Measurements from ENCODE around the gene GAD1. TPM values are rescaled to one million over a fixed set of nuclear protein-coding genes. Genes with fewer than 3 reads are reported as not detected.

The GAD1 gene
- total and polyA plus RNA-seq, 2 donors = 1.0 to 4.2 TPM

DNA sequence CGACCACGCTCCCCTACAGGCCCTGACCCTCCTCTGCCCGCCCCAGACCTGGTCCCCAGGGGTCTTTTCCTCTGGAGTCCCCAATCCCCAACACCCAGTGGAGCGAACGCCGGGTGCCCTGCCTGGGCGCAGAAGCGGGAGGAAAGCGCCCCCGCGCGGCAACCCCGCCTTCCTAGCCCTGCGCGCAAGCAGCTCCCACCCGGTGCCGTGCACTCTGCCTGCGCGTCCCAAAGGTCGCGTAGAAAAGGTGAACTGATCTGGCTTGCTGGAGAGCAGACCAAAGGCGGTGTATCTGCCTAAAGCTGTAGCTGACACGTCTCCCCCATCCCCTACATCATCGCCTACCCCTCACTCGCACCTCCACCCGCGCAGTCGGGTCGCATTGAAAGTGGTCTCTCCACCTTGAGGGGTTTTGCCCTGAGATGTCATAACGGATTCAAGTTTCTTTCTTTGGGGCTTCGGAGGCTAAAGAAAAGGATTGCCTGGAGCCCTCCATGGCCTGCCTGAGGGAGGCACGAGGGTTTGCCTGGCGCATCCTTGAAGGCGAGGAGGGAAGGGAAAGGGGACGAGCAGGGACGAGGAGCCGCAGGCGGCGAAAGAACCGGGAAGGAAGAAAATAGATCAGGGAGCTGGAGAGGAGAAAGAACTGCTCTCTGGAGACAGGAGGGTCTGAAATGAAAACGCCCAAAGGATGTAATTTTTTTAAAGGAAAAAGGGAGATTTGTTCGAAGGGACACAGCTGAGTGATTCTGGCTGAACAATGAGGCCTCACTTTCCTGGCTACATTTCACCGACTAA is 5.8 kb downstream of the GAD1 start:
- Histone ChIP-seq H3K36me3 (ENCODE audit: control insufficient read depth in 2 of 2, insufficient read depth in 2 of 2, low read length in 1 of 2) (no peaks in the 10 kb centered on the region), H3K27me3 (ENCODE audit: control insufficient read depth in 2 of 2, insufficient read depth in 1 of 2, low read length in 1 of 2) (peaks cover 72 to 96% of the 10 kb centered on the region in 2 donors), H3K27ac (ENCODE audit: low read depth in 1 of 2, low read length in 1 of 2) (no peak overlapping the region), H3K9me3 (ENCODE audit: control insufficient read depth in 2 of 2, insufficient read depth in 1 of 2, low read length in 1 of 2) (peaks cover 3 to 25% of the 10 kb centered on the region in 2 donors), H3K4me1 (ENCODE audit: control insufficient read depth in 2 of 2, insufficient read depth in 2 of 2, low read length in 2 of 2) (peaks cover 2 to 52% of the 10 kb centered on the region in 2 donors), H3K4me3 (ENCODE audit: low read length in 2 of 2) (no peak overlapping the region)
- DNase-seq (ENCODE audit: low read depth in 6 of 9, low spot score in 9 of 9) = peak in 1 of 9 donors; percentile 45
- 12% methylated on average over 43 of the region's 43 CpGs for WGBS

DNA sequence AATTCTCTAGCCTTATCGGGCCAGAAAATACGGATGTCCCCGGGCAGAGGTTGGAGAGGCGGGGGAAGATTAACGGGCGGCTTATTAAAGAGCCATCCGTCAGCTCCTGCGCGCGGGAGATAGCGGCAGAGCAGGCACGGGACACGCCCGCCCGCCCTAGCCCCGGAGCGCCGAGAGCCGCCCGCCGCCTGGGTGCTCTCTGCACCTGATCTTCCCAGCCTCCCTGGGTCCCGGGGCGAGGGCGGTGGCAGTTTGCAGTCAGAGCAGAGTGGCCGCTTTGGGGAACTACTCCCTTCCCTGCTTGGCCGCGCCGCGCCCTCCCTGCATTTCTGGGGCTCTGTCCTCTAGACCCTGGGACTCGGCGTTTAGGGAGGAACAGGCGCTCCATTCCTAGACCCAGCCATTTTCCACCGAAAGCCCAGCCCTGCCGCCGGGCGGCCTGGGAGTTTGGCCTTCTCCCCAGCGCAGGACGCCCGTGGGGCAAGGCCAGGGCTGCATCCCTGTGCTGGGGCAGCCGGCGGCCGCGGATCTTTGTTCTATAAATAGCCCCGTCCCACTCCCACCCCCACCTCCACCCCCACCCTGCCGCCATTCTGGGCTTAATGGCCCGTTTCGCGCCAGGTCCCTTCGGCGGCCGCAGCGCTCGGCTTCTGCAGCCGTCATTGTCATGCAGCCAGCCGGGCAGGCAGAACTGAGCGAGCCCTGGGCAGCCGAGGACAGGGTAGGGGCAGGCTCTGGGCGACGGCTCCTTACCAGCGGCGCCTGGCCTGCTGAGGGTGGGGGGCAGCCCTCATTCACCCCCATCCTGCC is 6.6 kb downstream of the GAD1 start:
- peaks cover 63 to 90% of the 10 kb centered on the region in 2 donors for H3K27me3 ChIP-seq (ENCODE audit: control insufficient read depth in 2 of 2, insufficient read depth in 1 of 2, low read length in 1 of 2)
- WGBS = 3% methylated on average over 61 of the region's 61 CpGs
- peaks cover 3 to 21% of the 10 kb centered on the region in 2 donors for H3K9me3 ChIP-seq (ENCODE audit: control insufficient read depth in 2 of 2, insufficient read depth in 1 of 2, low read length in 1 of 2)
- H3K36me3 ChIP-seq (ENCODE audit: control insufficient read depth in 2 of 2, insufficient read depth in 2 of 2, low read length in 1 of 2) = no peaks in the 10 kb centered on the region
- H3K4me3 ChIP-seq (ENCODE audit: low read length in 2 of 2) = no peak overlapping the region
- H3K27ac ChIP-seq (ENCODE audit: low read depth in 1 of 2, low read length in 1 of 2) = no peak overlapping the region
- peaks cover 0 to 44% of the 10 kb centered on the region in 2 donors for H3K4me1 ChIP-seq (ENCODE audit: control insufficient read depth in 2 of 2, insufficient read depth in 2 of 2, low read length in 2 of 2)
- DNase-seq (ENCODE audit: low read depth in 6 of 9, low spot score in 9 of 9) = no peak

GRCh38 chr2:170823898-170824215 is 7.2 kb downstream of the GAD1 start:
- 11% methylated on average over 11 of the region's 11 CpGs for WGBS
- no peaks in the 10 kb centered on the region for H3K36me3 ChIP-seq (ENCODE audit: control insufficient read depth in 2 of 2, insufficient read depth in 2 of 2, low read length in 1 of 2)
- H3K4me3 ChIP-seq (ENCODE audit: low read length in 2 of 2) = no peak overlapping the region
- H3K9me3 ChIP-seq (ENCODE audit: control insufficient read depth in 2 of 2, insufficient read depth in 1 of 2, low read length in 1 of 2) = peaks cover 3 to 21% of the 10 kb centered on the region in 2 donors
- H3K27ac ChIP-seq (ENCODE audit: low read depth in 1 of 2, low read length in 1 of 2) = no peak overlapping the region
- peaks cover 58 to 89% of the 10 kb centered on the region in 2 donors for H3K27me3 ChIP-seq (ENCODE audit: control insufficient read depth in 2 of 2, insufficient read depth in 1 of 2, low read length in 1 of 2)
- no peak for DNase-seq (ENCODE audit: low read depth in 6 of 9, low spot score in 9 of 9)
- H3K4me1 ChIP-seq (ENCODE audit: control insufficient read depth in 2 of 2, insufficient read depth in 2 of 2, low read length in 2 of 2) = peaks cover 0 to 39% of the 10 kb centered on the region in 2 donors

- Histone ChIP-seq H3K9me3 (ENCODE audit: control insufficient read depth in 2 of 2, insufficient read depth in 1 of 2, low read length in 1 of 2) (peaks cover 3 to 21% of the 10 kb centered on the region in 2 donors), H3K27ac (ENCODE audit: low read depth in 1 of 2, low read length in 1 of 2) (no peak overlapping the region), H3K4me3 (ENCODE audit: low read length in 2 of 2) (no peak overlapping the region), H3K36me3 (ENCODE audit: control insufficient read depth in 2 of 2, insufficient read depth in 2 of 2, low read length in 1 of 2) (no peaks in the 10 kb centered on the region), H3K27me3 (ENCODE audit: control insufficient read depth in 2 of 2, insufficient read depth in 1 of 2, low read length in 1 of 2) (peaks cover 51 to 81% of the 10 kb centered on the region in 2 donors), H3K4me1 (ENCODE audit: control insufficient read depth in 2 of 2, insufficient read depth in 2 of 2, low read length in 2 of 2) (peaks cover 0 to 38% of the 10 kb centered on the region in 2 donors)
- whole genome bisulfite sequencing = 66% methylated on average over 2 of the region's 2 CpGs
- no peak for DNase-seq (ENCODE audit: low read depth in 6 of 9, low spot score in 9 of 9)
Observed at GRCh38 chr2:170824526-170825015, 7.9 kb downstream of the GAD1 start.

- peaks cover 3 to 8% of the 10 kb centered on the region in 2 donors for H3K9me3 ChIP-seq (ENCODE audit: control insufficient read depth in 2 of 2, insufficient read depth in 1 of 2, low read length in 1 of 2)
- H3K27me3 ChIP-seq (ENCODE audit: control insufficient read depth in 2 of 2, insufficient read depth in 1 of 2, low read length in 1 of 2) = peaks cover 18 to 49% of the 10 kb centered on the region in 2 donors
- H3K4me1 ChIP-seq (ENCODE audit: control insufficient read depth in 2 of 2, insufficient read depth in 2 of 2, low read length in 2 of 2) = peaks cover 0 to 10% of the 10 kb centered on the region in 2 donors
- H3K36me3 ChIP-seq (ENCODE audit: control insufficient read depth in 2 of 2, insufficient read depth in 2 of 2, low read length in 1 of 2) = no peaks in the 10 kb centered on the region
- DNase-seq (ENCODE audit: low read depth in 6 of 9, low spot score in 9 of 9) = no peak
- no peak overlapping the region for H3K4me3 ChIP-seq (ENCODE audit: low read length in 2 of 2)
- no peak overlapping the region for H3K27ac ChIP-seq (ENCODE audit: low read depth in 1 of 2, low read length in 1 of 2)
- 94% methylated on average over 6 of the region's 6 CpGs for WGBS
Observed at GRCh38 chr2:170827841-170828532, 11.3 kb downstream of the GAD1 start.

DNA sequence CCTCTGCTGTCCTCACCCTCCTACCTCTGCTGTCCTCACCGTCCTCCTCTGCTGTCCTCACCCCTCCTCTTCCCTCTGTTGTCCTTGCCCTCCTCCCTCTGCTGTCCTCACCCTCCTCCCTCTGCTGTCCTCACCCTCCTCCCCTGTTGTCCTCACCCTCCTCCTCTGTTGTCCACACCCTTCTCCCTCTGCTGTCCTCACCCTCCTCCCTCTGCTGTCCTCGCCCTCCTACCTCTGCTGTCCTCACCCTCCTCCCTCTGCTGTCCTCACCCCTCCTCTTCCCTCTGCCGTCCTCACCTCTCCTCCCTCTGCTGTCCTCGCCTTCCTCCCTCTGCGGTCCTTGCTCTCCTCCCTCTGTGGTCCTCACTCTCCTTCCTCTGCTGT is 11.8 kb downstream of the GAD1 start:
- H3K4me1 ChIP-seq (ENCODE audit: control insufficient read depth in 2 of 2, insufficient read depth in 2 of 2, low read length in 2 of 2) = peaks cover 0 to 7% of the 10 kb centered on the region in 2 donors
- no peak overlapping the region for H3K27ac ChIP-seq (ENCODE audit: low read depth in 1 of 2, low read length in 1 of 2)
- peaks cover 13 to 44% of the 10 kb centered on the region in 2 donors for H3K27me3 ChIP-seq (ENCODE audit: control insufficient read depth in 2 of 2, insufficient read depth in 1 of 2, low read length in 1 of 2)
- H3K36me3 ChIP-seq (ENCODE audit: control insufficient read depth in 2 of 2, insufficient read depth in 2 of 2, low read length in 1 of 2) = no peaks in the 10 kb centered on the region
- DNase-seq (ENCODE audit: low read depth in 6 of 9, low spot score in 9 of 9) = no peak
- 91% methylated on average over 5 of the region's 5 CpGs for WGBS
- no peak overlapping the region for H3K4me3 ChIP-seq (ENCODE audit: low read length in 2 of 2)
- H3K9me3 ChIP-seq (ENCODE audit: control insufficient read depth in 2 of 2, insufficient read depth in 1 of 2, low read length in 1 of 2) = peaks cover 0 to 2% of the 10 kb centered on the region in 2 donors

- 92% methylated on average over 2 of the region's 2 CpGs for WGBS
- Histone ChIP-seq H3K27me3 (ENCODE audit: control insufficient read depth in 2 of 2, insufficient read depth in 1 of 2, low read length in 1 of 2) (peaks cover 8 to 39% of the 10 kb centered on the region in 2 donors), H3K4me3 (ENCODE audit: low read length in 2 of 2) (no peak overlapping the region), H3K36me3 (ENCODE audit: control insufficient read depth in 2 of 2, insufficient read depth in 2 of 2, low read length in 1 of 2) (no peaks in the 10 kb centered on the region), H3K27ac (ENCODE audit: low read depth in 1 of 2, low read length in 1 of 2) (no peak overlapping the region), H3K9me3 (ENCODE audit: control insufficient read depth in 2 of 2, insufficient read depth in 1 of 2, low read length in 1 of 2) (no peaks in the 10 kb centered on the region), H3K4me1 (ENCODE audit: control insufficient read depth in 2 of 2, insufficient read depth in 2 of 2, low read length in 2 of 2) (peaks cover 0 to 2% of the 10 kb centered on the region in 2 donors)
- no peak for DNase-seq (ENCODE audit: low read depth in 6 of 9, low spot score in 9 of 9)
Observed at GRCh38 chr2:170829036-170829435, 12.3 kb downstream of the GAD1 start.

- no peaks in the 10 kb centered on the region for H3K4me1 ChIP-seq (ENCODE audit: control insufficient read depth in 2 of 2, insufficient read depth in 2 of 2, low read length in 2 of 2)
- H3K36me3 ChIP-seq (ENCODE audit: control insufficient read depth in 2 of 2, insufficient read depth in 2 of 2, low read length in 1 of 2) = no peaks in the 10 kb centered on the region
- no peaks in the 10 kb centered on the region for H3K9me3 ChIP-seq (ENCODE audit: control insufficient read depth in 2 of 2, insufficient read depth in 1 of 2, low read length in 1 of 2)
- peaks cover 6 to 28% of the 10 kb centered on the region in 2 donors for H3K27me3 ChIP-seq (ENCODE audit: control insufficient read depth in 2 of 2, insufficient read depth in 1 of 2, low read length in 1 of 2)
- 95% methylated on average over 3 of the region's 3 CpGs for WGBS
- no peak for DNase-seq (ENCODE audit: low read depth in 6 of 9, low spot score in 9 of 9)
- no peak overlapping the region for H3K27ac ChIP-seq (ENCODE audit: low read depth in 1 of 2, low read length in 1 of 2)
- H3K4me3 ChIP-seq (ENCODE audit: low read length in 2 of 2) = no peak overlapping the region
Observed at GRCh38 chr2:170830166-170830565, 13.5 kb downstream of the GAD1 start.

Measured in thymus (tissue), 11 donors.